GM06990 (cell line): ENCODE data around the gene EWSR1.

Source experiments
- DNase-seq: peaks from one replicate; pipeline ENCODE4 v3.0.0-alpha.2; 2011; ENCODE audit not compliant: insufficient read length; ENCODE audit errors: extremely low read depth
- H3K27me3 ChIP-seq: replicated peaks from 2 replicates; pipeline ENCODE4 v1.6.0; 2011; ENCODE audit warnings: low read length; ENCODE audit not compliant: control insufficient read depth, insufficient read depth
- H3K36me3 ChIP-seq: 2 replicates; pipeline ENCODE4 v1.5.1; 2011; ENCODE audit warnings: low read length; ENCODE audit not compliant: control insufficient read depth, insufficient read depth
- H3K4me3 ChIP-seq: replicated peaks from 2 replicates; pipeline ENCODE4 v1.5.1; 2011; ENCODE audit warnings: low read depth, mild to moderate bottlenecking, control low read depth, low read length
- CTCF ChIP-seq: IDR thresholded peaks from 2 replicates; pipeline ENCODE4 v1.5.1; 2011; ENCODE audit warnings: low read length, control low read depth, mild to moderate bottlenecking, inconsistent platforms; ENCODE audit not compliant: insufficient read depth, poor library complexity, severe bottlenecking

EWSR1 gene

GRCh38 chr22:29329581-29329980 is 61.5 kb downstream of the EWSR1 start:
- TF ChIP-seq CTCF = no peak

GRCh38 chr22:29330291-29330690 is 62.2 kb downstream of the EWSR1 start:
- no peak for TF ChIP-seq CTCF
- Histone ChIP-seq H3K27me3 (no peaks in the 10 kb centered on the region), H3K4me3 (no peak overlapping the region), H3K36me3 (peaks cover 66% of the 10 kb centered on the region)
- no peak for DNase-seq

More at GRCh38 chr22:29329581-29329980, 61.5 kb downstream of the EWSR1 start:
- no peak for DNase-seq
- no peaks in the 10 kb centered on the region for H3K27me3 ChIP-seq
- peaks cover 61% of the 10 kb centered on the region for H3K36me3 ChIP-seq
- H3K4me3 ChIP-seq = no peak overlapping the region

GRCh38 chr22:29330753-29331152 is 62.7 kb downstream of the EWSR1 start:
- Histone ChIP-seq H3K4me3 (no peak overlapping the region), H3K27me3 (no peaks in the 10 kb centered on the region), H3K36me3 (peaks cover 67% of the 10 kb centered on the region)
- no peak for DNase-seq
- no peak for TF ChIP-seq CTCF

- H3K36me3 ChIP-seq = peaks cover 67% of the 10 kb centered on the region
- H3K4me3 ChIP-seq = no peak overlapping the region
- TF ChIP-seq CTCF = no peak
- no peaks in the 10 kb centered on the region for H3K27me3 ChIP-seq
- DNase-seq = no peak
Observed at GRCh38 chr22:29331213-29331612, 63.1 kb downstream of the EWSR1 start.

GRCh38 chr22:29331658-29332300 is 63.7 kb downstream of the EWSR1 start:
- peaks cover 63% of the 10 kb centered on the region for H3K36me3 ChIP-seq
- TF ChIP-seq CTCF = no peak
- H3K4me3 ChIP-seq = no peak overlapping the region
- H3K27me3 ChIP-seq = no peaks in the 10 kb centered on the region
- no peak for DNase-seq

GRCh38 chr22:29332886-29333496 is 64.9 kb downstream of the EWSR1 start:
- Histone ChIP-seq H3K27me3 (no peaks in the 10 kb centered on the region), H3K4me3 (no peak overlapping the region), H3K36me3 (peaks cover 62% of the 10 kb centered on the region)
- DNase-seq = no peak
- TF ChIP-seq CTCF = no peak
